Measurements from ENCODE around the gene APBA1.

DNA sequence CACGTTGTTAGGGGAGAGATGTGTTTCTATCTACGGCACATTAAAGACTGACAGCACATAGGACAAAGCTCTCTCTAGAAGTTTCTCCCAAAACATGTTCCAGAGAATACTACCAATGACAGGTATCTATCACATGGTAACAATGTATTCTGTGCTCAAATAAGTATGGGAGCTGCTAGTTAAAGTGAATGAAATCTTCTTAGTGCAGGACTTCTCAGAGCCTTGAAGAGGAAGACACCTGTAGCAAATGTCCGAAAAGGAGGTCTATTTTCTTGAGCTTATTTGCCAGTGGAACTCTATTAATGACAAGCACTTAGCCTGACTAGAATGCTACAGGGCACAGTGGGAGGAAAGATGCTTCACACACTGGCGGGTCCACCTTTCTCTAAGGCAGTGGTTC, 209.8 kb downstream of the APBA1 start:
- TF ChIP-seq CTCF (IDR thresholded peaks at IDR 0.05) (no peak), POLR2A (IDR thresholded peaks at IDR 0.05) (no peak)
